HEK293 (cell line): ENCODE data around the gene SUSD3.

Experiments
- CTCF ChIA-PET: fragments of 350-600 bp; formaldehyde crosslinking; extraction: SDS; loops from one replicate; lab custom pipeline; 2021; ENCODE audit warnings: antibody characterized with exemption; lab: Yijun Ruan, JAX
- POLR2A ChIA-PET: fragments of 300-600 bp; formaldehyde crosslinking; extraction: SDS; loops from one replicate; lab custom pipeline; 2020; ENCODE audit warnings: antibody characterized with exemption, inconsistent platforms; lab: Yijun Ruan, JAX
- H3K27ac ChIP-seq: fragments of 200-500 bp; sonication (Bioruptor generic); 2 replicates; pipeline ENCODE4 v1.5.1; 2014; ENCODE audit warnings: low read depth, low read length, control low read depth, inconsistent platforms; ENCODE audit errors: extremely low read depth
- H3K36me3 ChIP-seq, 2 experiments: fragments of 200-500 bp in 1 of 2; sonication (Bioruptor generic) in 1 of 2; 1 replicate in 1 of 2; 2 replicates in 1 of 2; pipeline ENCODE4 v1.5.1; 2014 to 2017; ENCODE audit warnings: inconsistent platforms in 2 of 2, low read length in 2 of 2; ENCODE audit not compliant: control insufficient read depth in 2 of 2, insufficient read depth in 1 of 2
- H3K4me1 ChIP-seq: fragments of 200-500 bp; sonication (Bioruptor generic); 2 replicates; pipeline ENCODE4 v1.5.1; 2014; ENCODE audit warnings: mild to moderate bottlenecking, low read length, inconsistent platforms; ENCODE audit not compliant: control insufficient read depth, insufficient read depth
- H3K4me3 ChIP-seq: 2 replicates; pipeline ENCODE4 v1.5.1; 2011; ENCODE audit warnings: low read depth, mild to moderate bottlenecking, control low read depth, low read length, moderate library complexity
- H3K9me3 ChIP-seq: fragments of 200-500 bp; sonication (Bioruptor generic); 2 replicates; pipeline ENCODE4 v1.5.1; 2014; ENCODE audit warnings: low read depth, low read length, inconsistent platforms; ENCODE audit not compliant: control insufficient read depth, insufficient read depth
- FEZF1 ChIP-seq: fragments of 450-650 bp; formaldehyde crosslinking; IDR thresholded peaks from 2 replicates; pipeline ENCODE4 v1.5.1; 2016; ENCODE audit warnings: missing biosample characterization, missing genetic modification characterization
- GLIS1 ChIP-seq: fragments of 450-650 bp; formaldehyde crosslinking; IDR thresholded peaks from 2 replicates; pipeline ENCODE4 v1.5.1; 2016; ENCODE audit warnings: missing biosample characterization, missing genetic modification characterization
- OVOL3 ChIP-seq: fragments of 450-650 bp; formaldehyde crosslinking; IDR thresholded peaks from 2 replicates; pipeline ENCODE4 v1.5.1; 2016; ENCODE audit warnings: missing biosample characterization, missing genetic modification characterization
- TRIM28 ChIP-seq: IDR thresholded peaks from 2 replicates; pipeline ENCODE4 v1.6.1; 2011; ENCODE audit warnings: low read length, control low read depth, borderline replicate concordance
- ZFP3 ChIP-seq: fragments of 450-650 bp; formaldehyde crosslinking; IDR thresholded peaks from 2 replicates; pipeline ENCODE4 v1.5.1; 2016; ENCODE audit warnings: low read depth, missing biosample characterization, missing genetic modification characterization
- ZFP69B ChIP-seq: fragments of 450-650 bp; formaldehyde crosslinking; IDR thresholded peaks from 2 replicates; pipeline ENCODE4 v1.5.1; 2016; ENCODE audit warnings: missing biosample characterization, missing genetic modification characterization
- ZNF169 ChIP-seq: fragments of 450-650 bp; formaldehyde crosslinking; IDR thresholded peaks from 2 replicates; pipeline ENCODE4 v1.5.1; 2016; ENCODE audit warnings: missing biosample characterization, missing genetic modification characterization
- ZNF211 ChIP-seq: fragments of 450-650 bp; formaldehyde crosslinking; IDR thresholded peaks from 2 replicates; pipeline ENCODE4 v1.5.1; 2016; ENCODE audit warnings: low read depth, missing biosample characterization, missing genetic modification characterization
- ZNF214 ChIP-seq: fragments of 450-650 bp; formaldehyde crosslinking; IDR thresholded peaks from 2 replicates; pipeline ENCODE4 v1.5.1; 2017; ENCODE audit warnings: missing biosample characterization, mild to moderate bottlenecking, missing genetic modification characterization, borderline replicate concordance
- ZNF223 ChIP-seq: fragments of 450-650 bp; formaldehyde crosslinking; IDR thresholded peaks from 2 replicates; pipeline ENCODE4 v1.5.1; 2016; ENCODE audit warnings: missing biosample characterization, missing genetic modification characterization
- ZNF266 ChIP-seq: fragments of 450-650 bp; formaldehyde crosslinking; IDR thresholded peaks from 2 replicates; pipeline ENCODE4 v1.5.1; 2016; ENCODE audit warnings: missing biosample characterization, missing genetic modification characterization, low read depth
- ZNF596 ChIP-seq: fragments of 450-650 bp; IDR thresholded peaks from 2 replicates; pipeline ENCODE4 v1.5.0; 2018; ENCODE audit warnings: missing biosample characterization, mild to moderate bottlenecking, missing genetic modification characterization, moderate library complexity
- ZNF623 ChIP-seq: fragments of 450-650 bp; formaldehyde crosslinking; IDR thresholded peaks from 2 replicates; pipeline ENCODE4 v1.5.1; 2016; ENCODE audit warnings: missing biosample characterization, missing genetic modification characterization
- ZNF837 ChIP-seq: fragments of 450-650 bp; formaldehyde crosslinking; IDR thresholded peaks from 2 replicates; pipeline ENCODE4 v1.5.1; 2016; ENCODE audit warnings: missing biosample characterization, missing genetic modification characterization
- ZSCAN16 ChIP-seq: fragments of 450-650 bp; formaldehyde crosslinking; IDR thresholded peaks from 2 replicates; pipeline ENCODE4 v1.5.1; 2016; ENCODE audit warnings: missing biosample characterization, missing genetic modification characterization
- TF ChIP-seq, protein P1 (sequence below): fragments of 450-650 bp; formaldehyde crosslinking; optimal IDR thresholded peaks from 2 replicates; pipeline ENCODE3; 2016; ENCODE audit warnings: missing biosample characterization, mild to moderate bottlenecking, missing genetic modification characterization
- TF ChIP-seq, protein P2 (sequence below): fragments of 450-650 bp; formaldehyde crosslinking; IDR thresholded peaks from 2 replicates; pipeline ENCODE4; 2016; ENCODE audit warnings: missing biosample characterization, missing genetic modification characterization
- TF ChIP-seq, protein P3 (sequence below): fragments of 450-650 bp; formaldehyde crosslinking; IDR thresholded peaks from 2 replicates; pipeline ENCODE4 v1.5.1; 2016; ENCODE audit warnings: missing biosample characterization, missing genetic modification characterization, low read depth
- TF ChIP-seq, protein P4 (sequence below): fragments of 450-650 bp; formaldehyde crosslinking; IDR thresholded peaks from 2 replicates; pipeline ENCODE4 v1.5.1; 2017; ENCODE audit warnings: missing biosample characterization, missing genetic modification characterization

Gene SUSD3

DNA sequence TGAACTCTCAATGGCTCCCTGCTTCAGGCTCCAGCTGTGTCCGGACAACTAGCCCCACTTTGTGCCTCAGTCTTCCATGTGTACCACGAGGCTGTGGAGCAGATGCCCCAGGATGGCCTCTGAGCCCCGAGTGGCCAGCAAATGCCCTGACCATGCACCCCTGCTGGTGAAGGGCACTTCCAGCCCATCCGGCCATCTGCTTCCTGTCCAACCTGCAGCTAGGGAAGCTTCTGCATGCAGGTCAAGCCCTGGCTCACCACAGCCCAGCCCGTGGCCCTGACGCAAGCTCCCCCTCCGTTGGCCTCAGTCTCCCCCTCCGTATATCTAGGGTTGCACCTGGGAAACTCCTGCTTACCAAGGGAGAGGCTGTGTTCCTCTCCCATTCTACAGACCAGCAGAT is 70.8 kb downstream of the SUSD3 start:
- ChIA-PET POLR2A (interaction anchor here (1.6 kb wide), 1 partner anchor 10 kb away, joined by 8 read pairs; no protein-coding TSS in a partner anchor), CTCF (interaction anchor here (0.7 to 1.0 kb wide), 3 partner anchors 22 to 1120 kb away, joined by 3 to 4 read pairs (median 4); no protein-coding TSS in a partner anchor)
- H3K4me3 ChIP-seq = no peak overlapping the region

DNA sequence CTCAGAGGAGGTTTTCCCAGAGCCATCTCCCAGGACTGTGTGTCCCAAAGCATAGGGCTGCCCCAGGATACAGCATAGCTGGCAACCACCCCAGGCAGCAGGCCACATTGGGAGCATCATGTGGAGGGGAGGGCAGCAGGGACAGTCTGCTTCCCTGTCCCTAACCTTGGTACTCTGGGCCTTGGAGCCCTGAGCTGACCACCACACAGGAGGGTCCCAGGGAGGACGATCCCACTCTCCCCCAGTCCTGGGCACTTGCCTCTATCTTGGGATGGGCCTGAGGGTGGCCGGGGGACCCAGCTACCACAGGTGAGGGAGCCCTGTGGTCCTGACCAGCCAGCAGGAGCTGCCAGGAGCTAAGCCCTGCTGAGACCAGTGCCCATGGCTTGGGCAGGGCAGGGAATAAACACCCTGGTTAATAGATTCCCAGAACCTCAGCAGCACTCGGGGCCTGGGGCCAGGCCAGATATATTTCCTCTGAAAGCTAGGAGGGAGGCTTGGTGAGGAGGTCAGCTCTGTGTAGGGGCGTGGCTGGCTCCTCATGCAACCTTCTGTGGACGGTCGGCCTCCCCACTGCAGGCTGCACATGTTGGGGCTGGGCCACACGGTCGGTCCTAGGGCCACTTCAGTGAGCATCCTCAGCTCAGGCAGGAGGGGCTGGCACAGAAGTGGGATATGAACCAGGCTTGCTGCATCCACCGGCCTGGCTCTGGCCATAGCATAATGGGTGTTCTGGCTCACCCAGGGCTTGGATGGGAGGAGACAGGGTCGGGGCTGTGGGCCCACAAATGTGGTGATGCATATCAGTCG is 71.4 kb downstream of the SUSD3 start:
- CTCF ChIA-PET = interaction anchor here (0.6 to 1.0 kb wide), 5 partner anchors 21 to 1120 kb away, joined by 3 to 4 read pairs (median 3); no protein-coding TSS in a partner anchor
- POLR2A ChIA-PET = interaction anchor here (1.6 kb wide), 1 partner anchor 11 kb away, joined by 8 read pairs; no protein-coding TSS in a partner anchor

More for the DNA sequence above, 70.8 kb downstream of the SUSD3 start:
- no peaks in the 10 kb centered on the region for H3K9me3 ChIP-seq
- 0 out of 2 replicates have a peak, but pooled peaks cover 2% of the 10 kb centered on the region for H3K4me1 ChIP-seq
- peaks cover 0 to 27% of the 10 kb centered on the region in 2 experiments; a peak in 2 of 3 replicates for H3K36me3 ChIP-seq
- TF ChIP-seq ZNF169 (no peak), TRIM28 (no peak), ZFP69B (tag by site-specific recombination) (no peak), ZNF223 (tag by site-specific recombination) (no peak), ZNF837 (tag by site-specific recombination) (no peak), FEZF1 (no peak), ZFP3 (tag by site-specific recombination) (no peak), ZNF596 (no peak), ZNF211 (no peak), ZNF214 (tag by site-specific recombination) (no peak), ZSCAN16 (no peak), ZNF623 (tag by site-specific recombination) (no peak)
- TF ChIP-seq, protein P1, sequence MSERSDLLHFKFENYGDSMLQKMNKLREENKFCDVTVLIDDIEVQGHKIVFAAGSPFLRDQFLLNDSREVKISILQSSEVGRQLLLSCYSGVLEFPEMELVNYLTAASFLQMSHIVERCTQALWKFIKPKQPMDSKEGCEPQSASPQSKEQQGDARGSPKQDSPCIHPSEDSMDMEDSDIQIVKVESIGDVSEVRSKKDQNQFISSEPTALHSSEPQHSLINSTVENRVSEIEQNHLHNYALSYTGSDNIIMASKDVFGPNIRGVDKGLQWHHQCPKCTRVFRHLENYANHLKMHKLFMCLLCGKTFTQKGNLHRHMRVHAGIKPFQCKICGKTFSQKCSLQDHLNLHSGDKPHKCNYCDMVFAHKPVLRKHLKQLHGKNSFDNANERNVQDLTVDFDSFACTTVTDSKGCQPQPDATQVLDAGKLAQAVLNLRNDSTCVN (tag by site-specific recombination) = no peak
- TF ChIP-seq, protein P2, sequence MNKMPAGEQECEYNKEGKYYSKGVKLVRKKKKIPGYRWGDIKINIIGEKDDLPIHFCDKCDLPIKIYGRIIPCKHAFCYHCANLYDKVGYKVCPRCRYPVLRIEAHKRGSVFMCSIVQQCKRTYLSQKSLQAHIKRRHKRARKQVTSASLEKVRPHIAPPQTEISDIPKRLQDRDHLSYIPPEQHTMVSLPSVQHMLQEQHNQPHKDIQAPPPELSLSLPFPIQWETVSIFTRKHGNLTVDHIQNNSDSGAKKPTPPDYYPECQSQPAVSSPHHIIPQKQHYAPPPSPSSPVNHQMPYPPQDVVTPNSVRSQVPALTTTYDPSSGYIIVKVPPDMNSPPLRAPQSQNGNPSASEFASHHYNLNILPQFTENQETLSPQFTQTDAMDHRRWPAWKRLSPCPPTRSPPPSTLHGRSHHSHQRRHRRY (tag by site-specific recombination) = no peak
- TF ChIP-seq, protein P3, sequence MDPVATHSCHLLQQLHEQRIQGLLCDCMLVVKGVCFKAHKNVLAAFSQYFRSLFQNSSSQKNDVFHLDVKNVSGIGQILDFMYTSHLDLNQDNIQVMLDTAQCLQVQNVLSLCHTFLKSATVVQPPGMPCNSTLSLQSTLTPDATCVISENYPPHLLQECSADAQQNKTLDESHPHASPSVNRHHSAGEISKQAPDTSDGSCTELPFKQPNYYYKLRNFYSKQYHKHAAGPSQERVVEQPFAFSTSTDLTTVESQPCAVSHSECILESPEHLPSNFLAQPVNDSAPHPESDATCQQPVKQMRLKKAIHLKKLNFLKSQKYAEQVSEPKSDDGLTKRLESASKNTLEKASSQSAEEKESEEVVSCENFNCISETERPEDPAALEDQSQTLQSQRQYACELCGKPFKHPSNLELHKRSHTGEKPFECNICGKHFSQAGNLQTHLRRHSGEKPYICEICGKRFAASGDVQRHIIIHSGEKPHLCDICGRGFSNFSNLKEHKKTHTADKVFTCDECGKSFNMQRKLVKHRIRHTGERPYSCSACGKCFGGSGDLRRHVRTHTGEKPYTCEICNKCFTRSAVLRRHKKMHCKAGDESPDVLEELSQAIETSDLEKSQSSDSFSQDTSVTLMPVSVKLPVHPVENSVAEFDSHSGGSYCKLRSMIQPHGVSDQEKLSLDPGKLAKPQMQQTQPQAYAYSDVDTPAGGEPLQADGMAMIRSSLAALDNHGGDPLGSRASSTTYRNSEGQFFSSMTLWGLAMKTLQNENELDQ (tag by site-specific recombination) = no peak
- no peak overlapping the region for H3K27ac ChIP-seq

More for the DNA sequence above, 71.4 kb downstream of the SUSD3 start:
- Histone ChIP-seq H3K36me3 (peaks cover 0 to 22% of the 10 kb centered on the region in 2 experiments; a peak in 2 of 3 replicates), H3K4me1 (0 out of 2 replicates have a peak, but pooled peaks cover 2% of the 10 kb centered on the region)
- TF ChIP-seq OVOL3 (no peak), ZNF266 (tag by site-specific recombination) (no peak), GLIS1 (0 out of 2 replicates have a peak, but pooled peaks have one; percentile 33)
- TF ChIP-seq, protein P4, sequence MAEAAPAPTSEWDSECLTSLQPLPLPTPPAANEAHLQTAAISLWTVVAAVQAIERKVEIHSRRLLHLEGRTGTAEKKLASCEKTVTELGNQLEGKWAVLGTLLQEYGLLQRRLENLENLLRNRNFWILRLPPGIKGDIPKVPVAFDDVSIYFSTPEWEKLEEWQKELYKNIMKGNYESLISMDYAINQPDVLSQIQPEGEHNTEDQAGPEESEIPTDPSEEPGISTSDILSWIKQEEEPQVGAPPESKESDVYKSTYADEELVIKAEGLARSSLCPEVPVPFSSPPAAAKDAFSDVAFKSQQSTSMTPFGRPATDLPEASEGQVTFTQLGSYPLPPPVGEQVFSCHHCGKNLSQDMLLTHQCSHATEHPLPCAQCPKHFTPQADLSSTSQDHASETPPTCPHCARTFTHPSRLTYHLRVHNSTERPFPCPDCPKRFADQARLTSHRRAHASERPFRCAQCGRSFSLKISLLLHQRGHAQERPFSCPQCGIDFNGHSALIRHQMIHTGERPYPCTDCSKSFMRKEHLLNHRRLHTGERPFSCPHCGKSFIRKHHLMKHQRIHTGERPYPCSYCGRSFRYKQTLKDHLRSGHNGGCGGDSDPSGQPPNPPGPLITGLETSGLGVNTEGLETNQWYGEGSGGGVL = no peak
- TF ChIP-seq, all 188 proteins: peak for 1
- no peak overlapping the region for H3K4me3 ChIP-seq
- no peak overlapping the region for H3K27ac ChIP-seq
- no peaks in the 10 kb centered on the region for H3K9me3 ChIP-seq
